GM18858 (cell line): Measurements from ENCODE around the gene AHCYL2.
"Not testable (repeated sequence)": the region's sequence is repeated elsewhere in the genome, so short reads cannot be mapped to it uniquely, and the experiment has no call there.

Experiments
- ATAC-seq: cut with Tn5 transposase; IDR thresholded peaks from one replicate; pipeline ENCODE4 v1.9.1; 2021; ENCODE audit not compliant: unreplicated experiment

The AHCYL2 gene

GRCh38 chr7:129376778-129377700, 152.2 kb downstream of the AHCYL2 start:
- ATAC-seq, result no peak

DNA sequence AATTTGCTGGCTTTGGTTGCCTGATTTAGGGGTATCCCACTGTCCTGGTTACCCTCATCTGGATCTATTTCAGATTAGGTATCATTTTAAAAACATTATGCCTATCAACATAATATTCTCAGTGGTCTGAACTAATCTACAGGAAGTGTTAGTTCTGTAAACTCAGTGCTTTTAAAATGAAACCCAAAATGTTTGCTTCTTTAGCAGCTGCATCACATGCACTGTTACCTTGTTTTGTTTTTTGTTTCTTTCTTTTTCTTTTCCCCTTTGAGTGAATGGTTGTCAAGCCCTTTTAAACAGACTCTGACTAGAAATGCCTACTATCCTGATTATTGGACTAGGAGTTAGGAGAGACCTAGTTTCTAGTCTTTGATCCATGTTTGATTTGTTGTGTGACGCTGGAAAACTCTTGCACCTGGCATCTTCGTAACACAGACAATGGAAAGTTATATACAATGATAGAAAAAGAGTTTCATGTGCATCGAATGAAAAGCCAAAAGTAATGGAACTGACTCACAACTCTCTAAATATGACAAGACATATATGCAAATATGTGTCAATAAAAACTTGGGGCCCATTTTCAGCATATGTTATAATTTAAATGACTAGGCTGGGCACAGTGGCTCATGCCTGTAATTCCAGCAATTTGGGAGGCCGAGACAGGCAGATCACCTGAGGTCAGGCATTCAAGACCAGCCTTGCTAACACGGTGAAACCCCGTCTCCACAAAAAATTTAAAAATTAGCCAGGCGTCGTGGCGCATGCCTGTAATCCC, 157.1 kb downstream of the AHCYL2 start:
- no peak for ATAC-seq

- ATAC-seq, result no peak
Observed at GRCh38 chr7:129383542-129384132, 158.8 kb downstream of the AHCYL2 start.

DNA sequence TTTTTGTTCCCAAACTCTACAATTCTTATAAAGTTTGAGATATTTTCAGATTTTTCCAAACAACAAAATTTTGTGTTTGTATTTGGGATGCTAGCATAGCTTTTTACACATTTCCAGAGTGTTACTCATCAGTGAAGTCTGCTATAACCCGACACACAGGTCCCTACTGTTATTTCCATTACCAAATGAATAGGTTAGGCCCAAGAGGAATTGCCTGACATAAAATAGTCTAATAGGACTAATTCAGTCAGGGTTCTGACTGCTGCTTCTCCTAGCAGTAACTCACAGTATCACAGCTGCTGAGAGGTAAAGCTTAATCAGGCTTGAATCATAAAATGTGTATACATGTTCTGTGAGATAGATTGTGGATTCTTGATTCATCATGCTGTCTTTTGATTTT, 160.3 kb downstream of the AHCYL2 start:
- ATAC-seq, result no peak

DNA sequence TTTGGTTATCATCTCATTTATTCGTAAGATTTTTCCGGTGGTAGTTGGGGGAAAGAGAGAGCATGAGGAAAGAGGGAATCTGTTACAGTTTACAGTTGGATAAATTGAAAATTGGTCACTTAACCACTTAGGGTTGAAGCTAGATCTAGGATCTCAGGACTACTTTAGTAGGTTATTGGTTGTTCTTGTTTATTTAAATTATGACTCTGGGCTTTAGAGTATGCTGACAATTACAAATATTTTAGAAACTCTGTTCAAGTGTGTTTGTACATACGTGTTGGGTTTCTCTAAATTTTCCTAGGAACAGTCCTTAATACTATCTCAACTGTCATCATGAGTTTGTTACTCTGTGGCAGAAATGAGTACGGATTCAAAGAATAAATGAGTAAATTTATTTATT, 160.8 kb downstream of the AHCYL2 start:
- ATAC-seq, result no peak

- no peak for ATAC-seq
Observed at GRCh38 chr7:129386506-129386905, 161.7 kb downstream of the AHCYL2 start.

DNA sequence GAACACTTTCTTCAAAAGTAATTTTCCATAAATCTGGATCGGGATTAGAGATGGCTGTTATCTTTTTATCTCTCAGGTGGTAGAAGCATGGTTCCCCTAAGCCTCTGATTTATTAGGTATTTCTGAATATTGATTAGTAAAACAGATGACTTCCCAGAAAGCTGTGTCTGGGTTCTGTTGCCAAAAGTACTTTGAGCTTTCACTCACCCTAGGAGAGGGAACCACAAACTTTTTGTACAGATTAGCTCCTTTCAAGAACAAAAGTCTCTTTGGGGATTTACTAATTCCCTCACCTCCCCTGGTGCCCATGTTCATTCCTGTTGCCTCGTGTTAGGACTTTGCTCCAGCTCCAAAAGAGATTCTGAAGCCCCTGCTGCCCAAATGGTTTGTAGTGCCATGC, 162.7 kb downstream of the AHCYL2 start:
- no peak for ATAC-seq

DNA sequence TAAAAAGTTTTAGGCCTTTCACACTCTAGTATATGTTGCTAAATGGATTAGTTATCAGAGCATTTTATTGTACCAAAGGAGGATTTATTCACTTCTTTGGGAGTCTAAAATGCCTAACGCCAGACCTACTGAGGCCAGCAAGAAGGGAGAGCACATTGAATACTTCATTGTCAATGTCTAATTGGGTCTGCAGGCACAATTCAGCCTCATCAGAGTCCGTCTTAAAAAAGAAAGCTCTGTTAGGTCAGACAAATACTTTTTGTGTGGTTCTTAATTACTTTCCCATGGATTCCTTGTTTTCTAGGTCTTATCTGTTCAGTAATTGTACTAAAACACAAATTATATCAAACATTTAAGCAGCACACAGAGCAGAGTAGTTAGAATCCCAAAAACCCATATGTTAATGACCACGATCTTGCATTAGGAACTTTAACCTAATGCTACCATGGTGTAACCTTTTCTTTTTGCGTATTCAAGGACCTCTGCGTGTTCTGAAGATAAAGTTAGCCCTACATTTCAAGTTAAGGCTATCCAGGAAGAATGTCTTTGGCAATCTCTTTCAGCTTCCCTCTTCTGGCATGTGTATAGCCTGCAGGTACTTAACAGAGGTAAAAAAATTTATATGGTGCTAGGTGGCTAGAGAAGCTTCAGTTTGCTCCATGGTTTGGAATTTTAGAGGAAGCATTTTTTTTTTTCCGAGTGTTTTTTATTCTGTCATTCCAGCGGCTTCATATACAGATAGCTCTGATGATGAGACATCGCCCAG, 163.7 kb downstream of the AHCYL2 start:
- no peak for ATAC-seq

- no peak for ATAC-seq
Observed at GRCh38 chr7:129389829-129390228, 165.0 kb downstream of the AHCYL2 start.

- no peak for ATAC-seq
Observed at GRCh38 chr7:129390314-129390713, 165.5 kb downstream of the AHCYL2 start.

DNA sequence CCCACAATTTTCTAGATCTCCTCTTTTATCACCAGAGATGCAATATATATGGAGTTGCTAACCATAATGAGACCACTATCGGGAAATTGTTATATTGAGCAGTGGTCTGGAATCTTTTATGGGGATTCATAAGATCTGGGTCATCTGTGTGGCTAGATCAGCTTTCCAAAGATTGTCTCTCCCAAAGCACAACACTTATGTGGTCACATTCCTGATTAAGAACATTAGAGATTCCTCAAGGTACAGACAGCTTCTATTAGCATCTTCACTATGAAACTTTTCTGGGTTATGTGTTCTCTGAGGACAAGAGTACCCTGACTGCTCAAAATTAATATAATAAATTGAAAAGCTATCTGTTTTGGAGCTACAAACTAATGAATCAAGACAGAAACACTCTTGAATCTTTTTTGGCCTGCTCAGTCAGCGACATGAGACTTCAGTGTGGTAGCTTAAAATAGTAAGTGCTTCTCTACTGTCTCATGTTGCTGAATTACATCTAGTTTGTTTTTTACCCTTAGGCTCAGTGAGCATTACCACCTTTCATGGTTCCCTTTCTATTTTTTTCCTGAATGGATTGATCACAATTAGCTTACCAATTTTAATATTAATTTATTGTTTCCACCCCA, 166.8 kb downstream of the AHCYL2 start:
- no peak for ATAC-seq

DNA sequence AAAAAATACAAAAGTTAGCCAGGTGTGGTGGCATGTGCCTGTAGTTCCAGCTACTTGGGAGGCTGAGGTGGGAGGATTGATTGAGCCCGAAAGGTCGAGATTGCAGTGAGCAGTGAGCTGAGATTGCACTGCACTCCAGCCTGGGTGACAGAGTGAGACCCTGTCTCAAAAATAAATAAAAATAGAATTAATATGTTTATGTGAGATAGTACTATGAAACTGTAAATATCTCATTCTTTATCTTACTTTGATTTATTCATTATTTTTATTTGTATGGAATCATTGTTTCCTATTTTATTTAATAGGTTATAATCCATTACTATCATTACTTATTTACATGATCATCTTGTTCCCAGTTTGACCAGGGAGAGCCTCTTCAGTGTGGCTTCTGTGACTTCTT, 168.4 kb downstream of the AHCYL2 start:
- no peak for ATAC-seq

DNA sequence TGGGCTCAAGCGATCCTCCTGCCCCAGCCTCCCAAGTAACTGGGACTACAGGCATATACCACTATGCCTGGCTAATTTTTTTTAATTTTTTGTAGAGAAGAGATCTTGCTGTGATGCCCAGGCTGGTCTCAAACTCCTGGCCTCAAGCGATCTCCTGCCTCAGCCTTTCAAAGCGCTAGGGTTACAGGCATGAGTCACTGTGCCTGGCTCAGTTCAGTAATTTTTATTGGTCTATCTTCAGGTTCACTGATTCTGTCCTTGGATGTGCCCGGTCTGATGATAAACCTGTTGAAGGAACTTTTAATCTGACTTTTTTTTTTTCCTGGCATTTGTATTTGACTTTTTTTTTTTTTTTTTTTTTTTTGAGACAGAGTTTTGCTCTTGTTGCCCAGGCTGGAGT, 169.3 kb downstream of the AHCYL2 start:
- ATAC-seq, result no peak

DNA sequence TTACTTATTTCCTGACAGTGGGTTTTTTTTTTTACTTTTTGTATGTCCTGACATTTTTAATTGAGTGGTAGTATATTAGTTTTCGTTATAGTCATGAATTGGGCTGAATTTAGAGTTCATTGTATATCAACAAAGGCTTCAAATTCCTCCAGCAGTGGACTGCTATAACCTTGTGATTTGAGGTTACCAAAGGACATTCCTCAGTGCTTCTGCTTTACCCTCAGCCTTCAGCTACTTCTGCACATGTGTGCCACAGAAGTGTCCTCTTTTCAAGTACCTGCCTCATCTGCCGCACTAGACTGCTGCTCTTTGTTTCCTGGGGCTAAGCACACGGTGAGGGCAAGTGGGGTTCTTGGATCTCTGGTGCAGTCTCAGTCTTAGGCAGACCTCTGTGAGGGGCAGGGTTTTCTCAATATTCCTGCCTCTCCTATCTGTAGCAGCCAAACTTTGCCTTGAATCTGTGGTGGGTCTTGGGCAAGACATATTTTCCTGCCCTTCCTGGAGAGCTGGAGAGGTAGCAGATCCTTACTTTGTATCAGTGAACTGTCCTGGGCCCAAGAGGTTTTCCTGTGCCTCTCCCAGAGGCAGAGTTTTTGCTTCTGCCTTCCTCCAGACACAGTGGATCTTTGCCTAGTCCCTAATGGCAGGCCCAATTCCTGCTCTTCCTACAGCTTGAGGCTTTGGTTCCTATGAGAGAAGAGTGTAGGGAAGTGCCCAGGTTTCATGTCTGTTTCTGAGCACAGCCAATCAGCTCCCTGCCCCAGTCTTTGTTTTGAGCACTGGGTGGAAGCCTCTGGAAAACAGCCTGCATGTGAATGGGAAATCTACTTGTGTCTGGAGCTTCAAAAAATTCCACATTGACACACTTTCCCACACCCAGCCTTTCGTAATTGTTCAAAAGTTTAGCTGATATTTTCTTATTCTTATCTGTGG, 170.4 kb downstream of the AHCYL2 start:
- ATAC-seq, result no peak

DNA sequence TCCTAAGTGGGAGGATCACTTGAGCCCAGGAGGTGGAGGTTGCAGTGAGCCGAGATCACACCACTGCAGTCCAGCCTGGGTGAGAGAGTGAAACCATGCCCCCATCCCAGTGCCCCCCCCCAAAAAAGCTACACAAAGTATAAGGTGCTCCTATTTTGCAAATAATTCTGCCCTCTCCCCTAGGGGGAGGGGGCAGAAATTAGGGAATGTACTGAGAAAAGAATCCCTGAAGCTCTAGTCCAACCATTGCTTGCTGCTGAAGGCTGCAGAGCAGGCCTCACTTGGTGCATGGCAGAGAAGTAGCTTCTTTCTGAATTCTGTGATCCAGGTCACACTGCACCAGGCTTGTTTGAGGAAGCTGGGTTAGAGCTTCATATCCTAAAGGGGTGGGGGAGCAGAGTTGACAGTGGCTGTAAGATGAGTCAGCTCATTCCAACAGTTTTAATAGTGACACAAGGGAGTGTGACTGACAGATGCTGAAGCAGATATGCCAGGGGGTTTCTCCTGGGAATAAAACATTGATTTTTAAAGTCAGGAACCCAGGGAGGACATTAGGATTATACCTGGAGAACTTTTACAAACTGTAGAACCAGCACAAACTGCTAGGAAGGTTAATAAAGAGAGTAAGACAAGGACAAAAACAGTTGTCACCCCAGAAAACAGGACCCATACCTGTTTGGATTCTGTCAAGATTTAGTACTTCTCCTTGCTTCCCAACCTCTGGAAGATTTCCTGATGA, 176.6 kb downstream of the AHCYL2 start:
- ATAC-seq, result no peak

GRCh38 chr7:129401967-129402860, 177.4 kb downstream of the AHCYL2 start:
- ATAC-seq, result no peak

GRCh38 chr7:129405527-129405926, 180.7 kb downstream of the AHCYL2 start:
- ATAC-seq, result no peak

DNA sequence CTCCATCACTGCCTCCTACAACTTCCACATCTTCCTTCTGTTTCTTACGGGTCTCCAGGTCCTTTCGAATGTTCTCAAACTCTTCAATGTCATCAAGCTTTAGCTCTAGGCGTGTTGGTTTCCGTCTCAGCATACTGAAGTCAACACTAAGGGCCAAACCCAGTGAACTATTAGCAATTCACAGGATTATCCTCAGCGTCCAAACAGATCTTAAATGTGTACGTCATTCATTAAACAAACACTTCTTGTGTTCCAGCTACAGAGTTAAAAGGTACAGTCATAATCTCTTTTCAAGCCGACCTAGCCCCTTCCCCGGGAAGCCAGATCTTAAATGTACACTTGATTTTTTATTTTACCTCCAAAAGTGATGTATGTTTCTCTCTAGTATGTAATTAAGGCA, 185.4 kb downstream of the AHCYL2 start:
- ATAC-seq, result not testable (repeated sequence)
